Stomach smooth muscle (tissue), 2 donors: Measurements from ENCODE around the gene NR3C2.
A peak's percentile ranks its signal among the peaks of the same experiment; 100 is the strongest.

Experiments
- H3K27ac ChIP-seq: one replicate; pipeline ENCODE4 v1.7.0; 2013; ENCODE audit warnings: mild to moderate bottlenecking, low read length, inconsistent platforms
- H3K27me3 ChIP-seq, 2 donors: one replicate each; pipeline ENCODE4 v1.7.0; 2013; ENCODE audit warnings: low read length in 2 of 2; ENCODE audit not compliant: insufficient read depth in 2 of 2, control insufficient read depth in 1 of 2
- H3K36me3 ChIP-seq, 2 donors: one replicate each; pipeline ENCODE4 v1.7.0; 2013; ENCODE audit warnings: low read length in 2 of 2; ENCODE audit not compliant: control insufficient read depth in 2 of 2, insufficient read depth in 2 of 2
- H3K4me1 ChIP-seq: one replicate; pipeline ENCODE4 v1.7.0; 2013; ENCODE audit warnings: low read length; ENCODE audit not compliant: control insufficient read depth, insufficient read depth
- H3K4me3 ChIP-seq, 2 donors: one replicate each; pipeline ENCODE4 v1.7.0; 2013; ENCODE audit warnings: low read length in 2 of 2
- H3K9ac ChIP-seq, 2 donors: one replicate each; pipeline ENCODE4 v1.7.0; 2013; ENCODE audit warnings: low read length in 2 of 2, mild to moderate bottlenecking in 1 of 2
- H3K9me3 ChIP-seq, 2 donors: one replicate each; pipeline ENCODE4 v1.7.0; 2013; ENCODE audit warnings: low read length in 2 of 2; ENCODE audit not compliant: control insufficient read depth in 2 of 2
- donor health status: healthy.
- donor health status: Pancreatic carcinoma.

NR3C2 gene

GRCh38 chr4:148441986-148442831, at the start of gene NR3C2:
Gene NR3C2 (minus strand): TSS chr4:148442414.
- H3K27me3 ChIP-seq: no peaks in the 10 kb centered on the region
- H3K4me1 ChIP-seq: peaks cover 22% of the 10 kb centered on the region
- H3K4me3 ChIP-seq: peak within 1 kb of the TSS; percentile 88 to 97
- no peaks in the 10 kb centered on the region for H3K36me3 ChIP-seq
- peak within 1 kb of the TSS; percentile 97 to 98 for H3K9ac ChIP-seq
- peak within 1 kb of the TSS; percentile 97 for H3K27ac ChIP-seq
- no peaks in the 10 kb centered on the region for H3K9me3 ChIP-seq

GRCh38 chr4:148487181-148487580, 45.0 kb upstream of the NR3C2 start:
- no peaks in the 10 kb centered on the region for H3K27me3 ChIP-seq
- H3K36me3 ChIP-seq: no peaks in the 10 kb centered on the region
- peaks cover 5 to 8% of the 10 kb centered on the region in 2 donors for H3K9me3 ChIP-seq
- H3K4me3 ChIP-seq: no peak overlapping the region
- no peak overlapping the region for H3K9ac ChIP-seq
- H3K27ac ChIP-seq: no peak overlapping the region
- H3K4me1 ChIP-seq: no peaks in the 10 kb centered on the region

GRCh38 chr4:148481636-148482035, 39.4 kb upstream of the NR3C2 start:
- Histone ChIP-seq H3K9ac (no peak overlapping the region), H3K27ac (no peak overlapping the region)

GRCh38 chr4:148477276-148477675, 35.1 kb upstream of the NR3C2 start:
- H3K4me3 ChIP-seq: no peak overlapping the region
- H3K4me1 ChIP-seq: no peaks in the 10 kb centered on the region
- H3K9ac ChIP-seq: no peak overlapping the region
- H3K36me3 ChIP-seq: no peaks in the 10 kb centered on the region
- H3K27me3 ChIP-seq: no peaks in the 10 kb centered on the region
- H3K9me3 ChIP-seq: no peaks in the 10 kb centered on the region
- H3K27ac ChIP-seq: no peak overlapping the region

More at GRCh38 chr4:148481636-148482035, 39.4 kb upstream of the NR3C2 start:
- Histone ChIP-seq H3K4me3 (no peak overlapping the region), H3K27me3 (no peaks in the 10 kb centered on the region), H3K36me3 (no peaks in the 10 kb centered on the region), H3K4me1 (no peaks in the 10 kb centered on the region), H3K9me3 (peaks cover 5 to 8% of the 10 kb centered on the region in 2 donors)

- Histone ChIP-seq H3K36me3 (no peaks in the 10 kb centered on the region), H3K27me3 (no peaks in the 10 kb centered on the region), H3K9me3 (no peaks in the 10 kb centered on the region), H3K9ac (no peak overlapping the region), H3K27ac (no peak overlapping the region), H3K4me1 (no peaks in the 10 kb centered on the region), H3K4me3 (no peak overlapping the region)
Observed at GRCh38 chr4:148469938-148470337, 27.7 kb upstream of the NR3C2 start.

- Histone ChIP-seq H3K9me3 (no peaks in the 10 kb centered on the region), H3K27me3 (no peaks in the 10 kb centered on the region), H3K4me1 (no peaks in the 10 kb centered on the region), H3K36me3 (no peaks in the 10 kb centered on the region), H3K9ac (no peak overlapping the region), H3K27ac (no peak overlapping the region), H3K4me3 (no peak overlapping the region)
Observed at GRCh38 chr4:148454835-148455234, 12.6 kb upstream of the NR3C2 start.

GRCh38 chr4:148453833-148454232, 11.6 kb upstream of the NR3C2 start:
- no peak overlapping the region for H3K9ac ChIP-seq
- H3K9me3 ChIP-seq: no peaks in the 10 kb centered on the region
- H3K4me1 ChIP-seq: no peaks in the 10 kb centered on the region
- H3K27ac ChIP-seq: no peak overlapping the region
- no peaks in the 10 kb centered on the region for H3K27me3 ChIP-seq
- no peak overlapping the region for H3K4me3 ChIP-seq
- no peaks in the 10 kb centered on the region for H3K36me3 ChIP-seq

GRCh38 chr4:148452970-148453369, 10.8 kb upstream of the NR3C2 start:
- Histone ChIP-seq H3K9me3 (no peaks in the 10 kb centered on the region), H3K27me3 (no peaks in the 10 kb centered on the region), H3K36me3 (no peaks in the 10 kb centered on the region), H3K4me3 (no peak overlapping the region), H3K27ac (no peak overlapping the region), H3K4me1 (no peaks in the 10 kb centered on the region), H3K9ac (no peak overlapping the region)

- Histone ChIP-seq H3K9me3 (no peaks in the 10 kb centered on the region), H3K4me3 (no peak overlapping the region), H3K27me3 (no peaks in the 10 kb centered on the region), H3K9ac (no peak overlapping the region), H3K36me3 (no peaks in the 10 kb centered on the region), H3K4me1 (peaks cover 15% of the 10 kb centered on the region), H3K27ac (no peak overlapping the region)
Observed at GRCh38 chr4:148449921-148450320, 7.7 kb upstream of the NR3C2 start.

GRCh38 chr4:148448141-148448540, 5.9 kb upstream of the NR3C2 start:
- no peak overlapping the region for H3K27ac ChIP-seq
- no peak overlapping the region for H3K4me3 ChIP-seq
- no peak overlapping the region for H3K9ac ChIP-seq
- peaks cover 23% of the 10 kb centered on the region for H3K4me1 ChIP-seq
- no peaks in the 10 kb centered on the region for H3K36me3 ChIP-seq
- H3K9me3 ChIP-seq: no peaks in the 10 kb centered on the region
- no peaks in the 10 kb centered on the region for H3K27me3 ChIP-seq

GRCh38 chr4:148447681-148448080, 5.5 kb upstream of the NR3C2 start:
- peak overlapping the region; percentile 13 to 47 for H3K4me3 ChIP-seq

More at GRCh38 chr4:148447681-148448080, 5.5 kb upstream of the NR3C2 start:
- H3K36me3 ChIP-seq: no peaks in the 10 kb centered on the region
- no peak overlapping the region for H3K27ac ChIP-seq
- H3K27me3 ChIP-seq: no peaks in the 10 kb centered on the region
- H3K9me3 ChIP-seq: no peaks in the 10 kb centered on the region
- peak overlapping the region in 1 of 2 donors; percentile 37 for H3K9ac ChIP-seq
- H3K4me1 ChIP-seq: peaks cover 23% of the 10 kb centered on the region
